Caco-2 (cell line): Measurements from ENCODE around the gene FGF1. TPM values are rescaled to one million over a fixed set of nuclear protein-coding genes. Genes with fewer than 3 reads are reported as not detected.

Source experiments
- BruUV-seq: library from RNA; stranded (reverse); fragments of 400-500 nt; replicated peaks from 2 replicates; lab custom pipeline; 2021; lab: Mats Ljungman, UMichigan
- CTCF ChIA-PET: fragments of 300-600 bp; sonication (Branson Sonifier 250); formaldehyde crosslinking; loops from one replicate; lab custom pipeline; 2022; ENCODE audit warnings: antibody characterized with exemption; lab: Charles Lee
- POLR2A ChIA-PET: fragments of 300-600 bp; sonication (Branson Sonifier 250); formaldehyde crosslinking; loops from one replicate; lab custom pipeline; 2022; ENCODE audit warnings: antibody characterized with exemption; lab: Charles Lee
- DNase-seq, 2 experiments: peaks; one replicate each; pipeline versions ENCODE4 v3.0.0 to v3.0.0-alpha.2; 2020 to 2022
- H3K27me3 ChIP-seq: replicated peaks from 2 replicates; pipeline ENCODE4 v1.6.0; 2011; ENCODE audit warnings: low read length; ENCODE audit not compliant: control insufficient read depth, insufficient read depth
- H3K36me3 ChIP-seq: 2 replicates; pipeline ENCODE4 v1.5.1; 2011; ENCODE audit warnings: low read length; ENCODE audit not compliant: control insufficient read depth, insufficient read depth
- H3K4me1 ChIP-seq: fragments of 250-450 bp; sonication (Bioruptor Pico); 2 replicates; pipeline ENCODE4 v1.5.1; 2020; ENCODE audit warnings: mild to moderate bottlenecking
- H3K4me3 ChIP-seq: 2 replicates; pipeline ENCODE4 v1.5.1; 2011; ENCODE audit warnings: low read depth, mild to moderate bottlenecking, control low read depth, low read length
- H3K9me3 ChIP-seq: fragments of 250-450 bp; sonication (Bioruptor Pico); 2 replicates; pipeline ENCODE4 v1.5.1; 2020; ENCODE audit warnings: mild to moderate bottlenecking, moderate library complexity
- H3K27ac Mint-ChIP-seq: one replicate; pipeline ENCODE4 v1.8.0; 2022; ENCODE audit warnings: mixed read lengths; ENCODE audit not compliant: unreplicated experiment
- H3K27me3 Mint-ChIP-seq: one replicate; pipeline ENCODE4 v1.8.0; 2022; ENCODE audit warnings: mixed read lengths; ENCODE audit not compliant: insufficient read depth, unreplicated experiment
- H3K36me3 Mint-ChIP-seq: one replicate; pipeline ENCODE4 v1.8.0; 2022; ENCODE audit warnings: mild to moderate bottlenecking, mixed read lengths; ENCODE audit not compliant: insufficient read depth, unreplicated experiment
- H3K4me1 Mint-ChIP-seq: one replicate; pipeline ENCODE4 v1.8.0; 2022; ENCODE audit warnings: low read depth, mixed read lengths; ENCODE audit not compliant: unreplicated experiment
- H3K4me3 Mint-ChIP-seq: one replicate; pipeline ENCODE4 v1.8.0; 2022; ENCODE audit warnings: mild to moderate bottlenecking, moderate library complexity, mixed read lengths; ENCODE audit not compliant: unreplicated experiment
- H3K9me3 Mint-ChIP-seq: one replicate; pipeline ENCODE4 v1.8.0; 2022; ENCODE audit warnings: mixed read lengths; ENCODE audit not compliant: unreplicated experiment
- intact Hi-C: fragments of 100-400 bp; cut with micrococcal nuclease; formaldehyde crosslinking; loops from one replicate; pipeline ENCODE4 v1.10.0; 2022; ENCODE audit not compliant: unreplicated experiment
- total RNA-seq: library from RNA; stranded (reverse); gene quantifications from 2 replicates; pipeline ENCODE4 v1.2.3, GENCODE V29; 2022
- TF ChIP-seq, protein P1 (sequence below), 2 experiments: fragments of 200-600 bp in 1 of 2; IDR thresholded peaks; 1 replicate in 1 of 2; 2 replicates in 1 of 2; pipeline versions ENCODE4 v1.5.1 to v1.8.0; 2011 to 2022; ENCODE audit warnings: antibody characterized with exemption in 1 of 2, control low read depth in 1 of 2, inconsistent platforms in 1 of 2, low read depth in 1 of 2, low read length in 1 of 2, mild to moderate bottlenecking in 1 of 2, moderate library complexity in 1 of 2; ENCODE audit not compliant: insufficient read depth in 1 of 2, severe bottlenecking in 1 of 2, unreplicated experiment in 1 of 2

Gene FGF1
- total RNA-seq, 1 experiment from 2014 or later: not detected

DNA sequence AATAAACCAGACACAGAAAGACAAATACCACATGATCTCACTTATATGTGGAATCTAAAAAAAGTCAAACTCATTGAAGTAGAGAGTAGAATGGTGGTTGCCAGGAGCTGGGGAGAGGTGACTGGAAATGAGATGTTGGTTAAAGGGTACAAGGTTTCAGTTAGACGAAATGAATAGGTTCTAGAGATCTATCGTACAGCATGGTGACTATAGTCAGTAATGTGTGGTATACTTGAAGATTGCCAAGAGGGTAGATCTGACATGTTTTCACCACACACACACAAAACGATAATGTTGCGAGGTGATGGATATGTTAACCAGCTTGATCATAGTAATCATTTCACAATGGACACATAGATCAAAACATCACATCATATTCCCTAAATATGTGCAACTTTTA lies 46.4 kb downstream of the FGF1 start:
- H3K4me1 ChIP-seq: no peaks in the 10 kb centered on the region
- POLR2A ChIA-PET: no interaction called here
- H3K27me3 Mint-ChIP-seq: peaks cover 19% of the 10 kb centered on the region
- H3K36me3 ChIP-seq: no peaks in the 10 kb centered on the region
- intact Hi-C loops: no loop called here
- BruUV-seq: no TSS peak
- H3K4me3 Mint-ChIP-seq: no peak overlapping the region
- H3K9me3 Mint-ChIP-seq: no peaks in the 10 kb centered on the region
- H3K27ac Mint-ChIP-seq: no peak overlapping the region
- no peaks in the 10 kb centered on the region for H3K27me3 ChIP-seq
- H3K4me3 ChIP-seq: no peak overlapping the region
- no peaks in the 10 kb centered on the region for H3K36me3 Mint-ChIP-seq
- no peak for DNase-seq
- H3K4me1 Mint-ChIP-seq: no peaks in the 10 kb centered on the region
- no peaks in the 10 kb centered on the region for H3K9me3 ChIP-seq
- TF ChIP-seq, protein P1, sequence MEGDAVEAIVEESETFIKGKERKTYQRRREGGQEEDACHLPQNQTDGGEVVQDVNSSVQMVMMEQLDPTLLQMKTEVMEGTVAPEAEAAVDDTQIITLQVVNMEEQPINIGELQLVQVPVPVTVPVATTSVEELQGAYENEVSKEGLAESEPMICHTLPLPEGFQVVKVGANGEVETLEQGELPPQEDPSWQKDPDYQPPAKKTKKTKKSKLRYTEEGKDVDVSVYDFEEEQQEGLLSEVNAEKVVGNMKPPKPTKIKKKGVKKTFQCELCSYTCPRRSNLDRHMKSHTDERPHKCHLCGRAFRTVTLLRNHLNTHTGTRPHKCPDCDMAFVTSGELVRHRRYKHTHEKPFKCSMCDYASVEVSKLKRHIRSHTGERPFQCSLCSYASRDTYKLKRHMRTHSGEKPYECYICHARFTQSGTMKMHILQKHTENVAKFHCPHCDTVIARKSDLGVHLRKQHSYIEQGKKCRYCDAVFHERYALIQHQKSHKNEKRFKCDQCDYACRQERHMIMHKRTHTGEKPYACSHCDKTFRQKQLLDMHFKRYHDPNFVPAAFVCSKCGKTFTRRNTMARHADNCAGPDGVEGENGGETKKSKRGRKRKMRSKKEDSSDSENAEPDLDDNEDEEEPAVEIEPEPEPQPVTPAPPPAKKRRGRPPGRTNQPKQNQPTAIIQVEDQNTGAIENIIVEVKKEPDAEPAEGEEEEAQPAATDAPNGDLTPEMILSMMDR (IDR thresholded peaks at IDR 0.05; ENCODE audit: insufficient read depth in 1 of 2, low read depth in 1 of 2, low read length in 1 of 2, severe bottlenecking in 1 of 2, unreplicated experiment in 1 of 2): no peak
- CTCF ChIA-PET: no interaction called here

DNA sequence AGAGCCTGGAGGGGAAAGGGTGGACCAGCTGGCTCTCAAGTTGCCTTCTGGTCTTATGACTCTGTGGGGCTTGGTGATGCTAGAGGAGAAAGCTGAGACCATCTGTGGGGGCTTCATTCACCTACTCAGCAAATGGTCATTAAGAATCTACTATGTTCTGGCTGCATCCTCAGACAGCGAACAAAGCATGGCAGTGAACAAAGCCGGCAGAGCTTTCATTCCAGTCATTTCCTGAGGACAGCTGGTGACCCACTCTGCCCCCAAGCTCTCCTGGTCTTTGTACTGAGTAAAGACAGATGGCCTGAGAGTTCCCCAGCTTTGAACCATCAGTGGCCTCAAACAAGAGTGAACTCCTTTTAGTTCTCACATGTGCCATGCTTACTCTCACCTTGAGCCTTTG lies 48.0 kb downstream of the FGF1 start:
- Mint-ChIP-seq H3K4me1 (no peaks in the 10 kb centered on the region), H3K27me3 (peaks cover 15% of the 10 kb centered on the region), H3K27ac (no peak overlapping the region), H3K4me3 (no peak overlapping the region), H3K36me3 (no peaks in the 10 kb centered on the region), H3K9me3 (no peaks in the 10 kb centered on the region)
- H3K27me3 ChIP-seq: no peaks in the 10 kb centered on the region
- H3K4me1 ChIP-seq: no peaks in the 10 kb centered on the region
- intact Hi-C loops: no loop called here
- ChIA-PET CTCF (no interaction called here), POLR2A (no interaction called here)
- TF ChIP-seq, protein P1 (IDR thresholded peaks at IDR 0.05; ENCODE audit: insufficient read depth in 1 of 2, low read depth in 1 of 2, low read length in 1 of 2, severe bottlenecking in 1 of 2, unreplicated experiment in 1 of 2): no peak
- BruUV-seq: no TSS peak
- DNase-seq: no peak
- H3K36me3 ChIP-seq: no peaks in the 10 kb centered on the region
- H3K4me3 ChIP-seq: no peak overlapping the region
- no peaks in the 10 kb centered on the region for H3K9me3 ChIP-seq

DNA sequence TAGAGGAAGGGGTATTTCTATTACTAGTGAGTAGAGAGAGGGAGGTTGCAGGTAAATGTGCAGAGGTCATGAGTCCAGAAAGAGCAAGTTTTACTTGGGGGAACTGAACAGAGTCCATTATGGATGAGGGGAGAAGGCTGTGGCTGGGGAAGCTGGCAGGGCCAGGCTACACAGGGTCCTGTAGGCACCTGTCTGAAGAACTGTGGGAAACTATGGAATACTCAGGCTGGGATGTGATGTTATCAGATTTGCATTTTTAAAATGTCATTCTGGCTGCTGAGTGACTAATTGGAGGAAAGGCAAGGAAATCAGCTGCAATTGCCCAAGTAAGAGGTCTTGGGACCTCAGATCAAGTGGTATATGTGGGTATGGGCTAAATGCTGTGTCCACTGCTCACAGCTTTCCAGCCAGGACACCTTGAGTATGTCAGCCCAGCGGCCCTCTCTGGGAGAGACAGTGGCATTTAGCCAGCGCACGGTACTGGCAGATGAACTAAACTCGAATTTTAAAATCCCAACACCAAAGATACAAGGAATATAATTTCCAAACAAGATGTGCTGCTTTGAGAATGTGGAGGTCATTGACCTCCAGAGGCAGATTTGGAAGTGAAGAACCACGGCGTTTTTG lies 49.1 kb downstream of the FGF1 start:
- Histone ChIP-seq H3K4me3 (no peak overlapping the region), H3K9me3 (no peaks in the 10 kb centered on the region), H3K4me1 (no peaks in the 10 kb centered on the region), H3K36me3 (no peaks in the 10 kb centered on the region), H3K27me3 (no peaks in the 10 kb centered on the region)
- H3K4me3 Mint-ChIP-seq: no peak overlapping the region
- TF ChIP-seq, protein P1 (IDR thresholded peaks at IDR 0.05; ENCODE audit: insufficient read depth in 1 of 2, low read depth in 1 of 2, low read length in 1 of 2, severe bottlenecking in 1 of 2, unreplicated experiment in 1 of 2): no peak
- intact Hi-C loops: no loop called here
- CTCF ChIA-PET: no interaction called here
- no peaks in the 10 kb centered on the region for H3K4me1 Mint-ChIP-seq
- H3K27me3 Mint-ChIP-seq: peaks cover 13% of the 10 kb centered on the region
- H3K9me3 Mint-ChIP-seq: no peaks in the 10 kb centered on the region
- H3K27ac Mint-ChIP-seq: no peak overlapping the region
- no peaks in the 10 kb centered on the region for H3K36me3 Mint-ChIP-seq
- POLR2A ChIA-PET: no interaction called here
- no peak for DNase-seq
- no TSS peak for BruUV-seq
